ENCODE data around the gene TTC34.
"Not testable (repeated sequence)": the region's sequence is repeated elsewhere in the genome, so short reads cannot be mapped to it uniquely, and the experiment has no call there.

- TF ChIP-seq CTCF (IDR thresholded peaks at IDR 0.05 in 2 of 3, conservative IDR thresholded peaks at IDR 0.05 in 1 of 3; ENCODE audit: control insufficient read depth in 2 of 3, extremely low read depth in 1 of 3, insufficient read depth in 1 of 3, low read depth in 3 of 3, low read length in 3 of 3); SREBF2 (IDR thresholded peaks at IDR 0.05; ENCODE audit: low read length); POLR2AphosphoS2 (IDR thresholded peaks at IDR 0.05; ENCODE audit: low read depth, low read length); POLR2A (IDR thresholded peaks at IDR 0.05; ENCODE audit: low read depth, low read length); EED (IDR thresholded peaks at IDR 0.05; ENCODE audit: low read depth); PRDM15 (CRISPR knock-in tag; IDR thresholded peaks at IDR 0.05); SIN3A (IDR thresholded peaks at IDR 0.05; ENCODE audit: low read depth, low read length); NR2F1 (conservative IDR thresholded peaks at IDR 0.05); SPI1 (IDR thresholded peaks at IDR 0.05; ENCODE audit: borderline replicate concordance, insufficient read depth, low read depth, low read length); CHD2 (IDR thresholded peaks at IDR 0.05; ENCODE audit: borderline replicate concordance, low read depth, low read length); NR2C2 (IDR thresholded peaks at IDR 0.05; ENCODE audit: borderline replicate concordance, control insufficient read depth, insufficient read length, low read depth); ELK1 (IDR thresholded peaks at IDR 0.05; ENCODE audit: low read depth, low read length); ZZZ3 (IDR thresholded peaks at IDR 0.05; ENCODE audit: control insufficient read depth, insufficient read length, low read depth); EP300 (IDR thresholded peaks at IDR 0.05; ENCODE audit: borderline replicate concordance in 1 of 2, control insufficient read depth in 1 of 2, low read depth in 2 of 2, low read length in 2 of 2): not testable (repeated sequence)
Observed at GRCh38 chr1:2671656-2672055, 129.8 kb downstream of the TTC34 start.

All from GM12878 (cell line).